A673 (cell line): ENCODE results near the gene STMP1. TPM values are rescaled to one million over a fixed set of nuclear protein-coding genes. Genes with fewer than 3 reads are reported as not detected.

Experiments used
- BruUV-seq: library from RNA; stranded (reverse); fragments of 400-500 nt; replicated peaks from 2 replicates; lab custom pipeline; 2021; lab: Mats Ljungman, UMichigan
- CTCF ChIA-PET: fragments of 300-600 bp; sonication (Branson Sonifier 250); formaldehyde crosslinking; loops from one replicate; lab custom pipeline; 2022; ENCODE audit warnings: antibody characterized with exemption; lab: Charles Lee
- POLR2A ChIA-PET: fragments of 300-600 bp; sonication (Branson Sonifier 250); formaldehyde crosslinking; loops from one replicate; lab custom pipeline; 2022; ENCODE audit warnings: antibody characterized with exemption; ENCODE audit not compliant: low non-redundant PET; lab: Charles Lee
- DNase-seq: peaks from one replicate; pipeline ENCODE4 v3.0.0-alpha.2; 2015; ENCODE audit warnings: low spot score
- H3K27ac ChIP-seq: fragments of 200-600 bp; sonication (generic); 2 replicates; pipeline ENCODE4 v1.5.1; 2016; ENCODE audit warnings: mixed run types, low read depth, mild to moderate bottlenecking, mixed read lengths, antibody characterized with exemption, low read length; ENCODE audit not compliant: poor library complexity, severe bottlenecking
- H3K27me3 ChIP-seq: fragments of 200-600 bp; sonication (generic); replicated peaks from 2 replicates; pipeline ENCODE4 v1.6.1; 2017; ENCODE audit warnings: mixed run types, low read depth, mild to moderate bottlenecking, mixed read lengths, antibody characterized with exemption, low read length; ENCODE audit not compliant: insufficient read depth, poor library complexity
- H3K36me3 ChIP-seq: fragments of 200-600 bp; sonication (generic); 2 replicates; pipeline ENCODE4 v1.6.1; 2016; ENCODE audit warnings: mixed run types, mild to moderate bottlenecking, mixed read lengths, antibody characterized with exemption, low read length; ENCODE audit not compliant: insufficient read depth, poor library complexity, severe bottlenecking
- H3K4me1 ChIP-seq: fragments of 200-600 bp; sonication (generic); 2 replicates; pipeline ENCODE4 v1.6.1; 2017; ENCODE audit warnings: mixed run types, mild to moderate bottlenecking, mixed read lengths, antibody characterized with exemption, low read length; ENCODE audit not compliant: insufficient read depth, poor library complexity, severe bottlenecking
- H3K4me3 ChIP-seq: fragments of 200-600 bp; sonication (generic); 2 replicates; pipeline ENCODE4 v1.5.1; 2016; ENCODE audit warnings: low read depth, mixed run types, mild to moderate bottlenecking, mixed read lengths, low read length; ENCODE audit not compliant: poor library complexity, severe bottlenecking
- H3K9me3 ChIP-seq: fragments of 200-600 bp; sonication (generic); 2 replicates; pipeline ENCODE4 v1.6.1; 2016; ENCODE audit warnings: mixed run types, low read depth, mild to moderate bottlenecking, mixed read lengths, antibody characterized with exemption, low read length; ENCODE audit not compliant: poor library complexity, severe bottlenecking
- CTCF ChIP-seq: fragments of 300-800, 200-600 bp; sonication (generic); conservative IDR thresholded peaks from 2 replicates; pipeline ENCODE4 v1.5.1; 2017; ENCODE audit warnings: low read depth, mild to moderate bottlenecking, antibody characterized with exemption, low read length, moderate library complexity, mixed read lengths
- EZH2 ChIP-seq: fragments of 200-600 bp; sonication (generic); IDR thresholded peaks from 2 replicates; pipeline ENCODE4 v1.6.1; 2017; ENCODE audit warnings: borderline replicate concordance, low read depth, mild to moderate bottlenecking, mixed read lengths, antibody characterized with exemption, low read length; ENCODE audit not compliant: poor library complexity, severe bottlenecking
- intact Hi-C: fragments of 100-400 bp; cut with micrococcal nuclease; formaldehyde crosslinking; loops from one replicate; pipeline ENCODE4 v1.10.0; 2022; ENCODE audit not compliant: unreplicated experiment
- total RNA-seq: library from RNA; stranded (reverse); gene quantifications from 2 replicates; pipeline ENCODE4 v1.2.3, GENCODE V29; 2021

Gene STMP1
- total RNA-seq, 1 experiment from 2014 or later, result 33.4 TPM

GRCh38 chr7:135644729-135645128 is 17.6 kb upstream of the STMP1 start:
- Histone ChIP-seq H3K27ac (no peak overlapping the region), H3K4me3 (no peak overlapping the region)
- BruUV-seq, result no TSS peak

GRCh38 chr7:135645296-135645904 is 16.9 kb upstream of the STMP1 start:
- TF ChIP-seq CTCF (peak; percentile 68), EZH2 (no peak)
- CTCF ChIA-PET, result interaction anchor here (0.6 to 1.6 kb wide), 6 partner anchors 16 to 371 kb away, joined by 3 to 11 read pairs (median 5); partner anchors contain the start of gene STMP1
- Histone ChIP-seq H3K4me3 (no peak overlapping the region), H3K36me3 (peaks cover 76% of the 10 kb centered on the region), H3K9me3 (no peaks in the 10 kb centered on the region), H3K4me1 (no peaks in the 10 kb centered on the region), H3K27me3 (no peaks in the 10 kb centered on the region), H3K27ac (no peak overlapping the region)
- no TSS peak for BruUV-seq
- intact Hi-C loops, result loop anchor here (1.0 kb wide), 1 partner anchor 364 kb away; no protein-coding TSS in a partner anchor
- POLR2A ChIA-PET, result no interaction called here
- peak; percentile 65 for DNase-seq

More at GRCh38 chr7:135644729-135645128, 17.6 kb upstream of the STMP1 start:
- ChIA-PET CTCF (interaction anchor here (0.6 to 1.6 kb wide), 6 partner anchors 15 to 370 kb away, joined by 3 to 11 read pairs (median 5); partner anchors contain the start of gene STMP1), POLR2A (no interaction called here)
- no peaks in the 10 kb centered on the region for H3K4me1 ChIP-seq
- intact Hi-C loops, result loop anchor here (1.0 kb wide), 1 partner anchor 363 kb away; no protein-coding TSS in a partner anchor
- peaks cover 82% of the 10 kb centered on the region for H3K36me3 ChIP-seq
- no peak for TF ChIP-seq EZH2
- TF ChIP-seq CTCF, result no peak
- H3K9me3 ChIP-seq, result no peaks in the 10 kb centered on the region
- no peak for DNase-seq
- H3K27me3 ChIP-seq, result no peaks in the 10 kb centered on the region

- POLR2A ChIA-PET, result no interaction called here
- CTCF ChIA-PET, result no interaction called here
- DNase-seq, result no peak
- Histone ChIP-seq H3K4me3 (no peak overlapping the region), H3K27me3 (no peaks in the 10 kb centered on the region), H3K4me1 (no peaks in the 10 kb centered on the region), H3K27ac (peak overlapping the region; percentile 25), H3K36me3 (peaks cover 61% of the 10 kb centered on the region), H3K9me3 (no peaks in the 10 kb centered on the region)
- no TSS peak for BruUV-seq
- intact Hi-C loops, result no loop called here
- TF ChIP-seq CTCF (no peak), EZH2 (no peak)
Measured at GRCh38 chr7:135647755-135648154, 14.6 kb upstream of the STMP1 start.
